ENCODE measurements around the gene CBFA2T2. TPM values are rescaled to one million over a fixed set of nuclear protein-coding genes. Genes with fewer than 3 reads are reported as not detected.
"Not testable (repeated sequence)": the region's sequence is repeated elsewhere in the genome, so short reads cannot be mapped to it uniquely, and the experiment has no call there.

CBFA2T2 gene
- total RNA-seq = 9.9 and 10.7 TPM in 2 replicates
- 12.1 and 14.2 TPM in 2 replicates for polyA plus RNA-seq
- 7.4 and 7.6 TPM in 2 replicates for polyA plus RNA-seq (2011; cell fraction: cytosol; rRNA removed)
- 25.6 and 26.0 TPM in 2 replicates for polyA plus RNA-seq (2011; cell fraction: nucleus; rRNA removed)
- polyA plus RNA-seq (2012) = 6.3 and 7.7 TPM in 2 replicates
- polyA minus RNA-seq = 17.9 and 27.5 TPM in 2 replicates
- 10.0 TPM for polyA minus RNA-seq (2011; cell fraction: cytosol; rRNA and poly(A)+ RNA removed)
- polyA minus RNA-seq (2011; cell fraction: nucleus; rRNA and poly(A)+ RNA removed) = 12.3 and 16.7 TPM in 2 replicates
- percentile 70 among the genes with signal in this experiment for Bru-seq, nascent RNA
- percentile 70 among the genes with signal in this experiment for BruChase-seq, experiment 1, labeled RNA remaining after a 6-hour chase
- BruChase-seq, experiment 2, labeled RNA remaining after a 2-hour chase = percentile 72 among the genes with signal in this experiment
- long read RNA-seq, partial matches to known transcripts = 7 of 16 reads
- long read RNA-seq, other reads (novel, unspliced or antisense) = 7 of 16 reads

GRCh38 chr20:33490023-33490933 is at the start of gene CBFA2T2:
Gene CBFA2T2, plus strand, starts transcription at chr20:33490096. Its CDS starts 172 bp downstream, at chr20:33490268.
- TF ChIP-seq JUN (IDR thresholded peaks at IDR 0.05; ENCODE audit: borderline replicate concordance, insufficient read depth, insufficient read length, low read depth) (no peak), CTCF (IDR thresholded peaks at IDR 0.05; ENCODE audit: extremely low read depth in 1 of 2, insufficient read depth in 1 of 2, low read depth in 1 of 2, low read length in 2 of 2) (peak in 1 of 2 donors; percentile 2)
- TF ChIP-seq, protein P1, sequence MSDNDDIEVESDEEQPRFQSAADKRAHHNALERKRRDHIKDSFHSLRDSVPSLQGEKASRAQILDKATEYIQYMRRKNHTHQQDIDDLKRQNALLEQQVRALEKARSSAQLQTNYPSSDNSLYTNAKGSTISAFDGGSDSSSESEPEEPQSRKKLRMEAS (IDR thresholded peaks at IDR 0.05; ENCODE audit: insufficient read depth, insufficient read length) = no peak
- Histone ChIP-seq H3K4me1 (ENCODE audit: control insufficient read depth, extremely low read depth, insufficient read depth, low read length) (peaks cover 6% of the 10 kb centered on the region), H3K9ac (replicated peaks; ENCODE audit: extremely low read depth, insufficient read depth, low read length) (peak within 1 kb of the TSS; percentile 84), H3K9me3 (replicated peaks; ENCODE audit: control insufficient read depth, insufficient read depth, low read length) (no peaks in the 10 kb centered on the region), H3K27me3 (ENCODE audit: control insufficient read depth in 2 of 2, insufficient read depth in 2 of 2, low read length in 2 of 2) (no peaks in the 10 kb centered on the region), H3K36me3 (ENCODE audit: control insufficient read depth in 2 of 2, extremely low read depth in 1 of 2, insufficient read depth in 2 of 2, low read length in 2 of 2) (no peaks in the 10 kb centered on the region), H3K4me3 (replicated peaks in 1 of 3; ENCODE audit: insufficient read depth in 1 of 3, low read depth in 1 of 3, low read length in 3 of 3) (peak within 1 kb of the TSS; percentile 57 to 81 (median 79)), H3K9me1 (replicated peaks; ENCODE audit: control insufficient read depth, extremely low read depth, insufficient read depth, low read length) (no peaks in the 10 kb centered on the region), H3K27ac (ENCODE audit: insufficient read depth, low read depth, low read length) (peak within 1 kb of the TSS; percentile 79), H3K79me2 (ENCODE audit: control insufficient read depth, insufficient read depth, low read length) (peaks cover 2% of the 10 kb centered on the region), H2AFZ (ENCODE audit: low read depth, low read length) (peak within 1 kb of the TSS; percentile 98), H4K20me1 (replicated peaks; ENCODE audit: control insufficient read depth, extremely low read depth, insufficient read depth, low read length) (no peaks in the 10 kb centered on the region), H3K4me2 (ENCODE audit: insufficient read depth, low read length) (peak within 1 kb of the TSS; percentile 88)
- POLR2A ChIA-PET = interaction anchor here (0.7 to 0.9 kb wide), 5 partner anchors 9 to 177 kb away, joined by 3 to 5 read pairs (median 3); partner anchors contain the start of gene ACTL10
- FAIRE-seq (no peak), DNase-seq (ENCODE audit: low read depth, low spot score) (peak; percentile 74)
- dilution Hi-C loops (cut with MboI; ENCODE audit: extremely low pct_ligation_motif_present, low sequenced_read_pairs) = no loop called here
- no TSS peak for BruUV-seq (replicated peaks)
- intact Hi-C loops (cut with micrococcal nuclease) = loop anchor here (10.0 kb wide), 1 partner anchor 75 kb away; no protein-coding TSS in a partner anchor
- CTCF ChIA-PET = interaction anchor here (0.6 to 1.5 kb wide), 7 partner anchors 10 to 178 kb away, joined by 3 to 8 read pairs (median 4); partner anchors contain the start of gene ACTL10

DNA sequence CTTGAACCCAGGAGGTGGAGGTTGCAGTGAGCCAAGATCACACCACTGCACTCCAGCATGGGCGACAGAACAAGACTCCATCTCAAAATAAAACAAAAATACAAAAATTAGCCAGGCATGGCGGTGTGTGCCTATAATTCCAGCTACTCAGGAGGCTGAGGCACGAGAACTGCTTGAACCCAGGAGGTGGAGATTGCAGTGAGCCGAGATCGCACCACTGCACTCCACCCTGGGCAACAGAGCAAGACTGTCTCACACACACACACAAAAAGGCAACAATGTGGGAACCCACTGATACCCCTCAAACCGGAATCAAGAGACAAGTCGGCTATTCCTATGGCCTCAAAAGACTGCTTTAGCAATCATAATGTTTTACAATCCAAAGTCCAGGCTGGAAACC is 49.3 kb upstream of the CBFA2T2 start:
- FAIRE-seq; BruUV-seq (replicated peaks); H3K36me3 ChIP-seq (ENCODE audit: control insufficient read depth in 2 of 2, extremely low read depth in 1 of 2, insufficient read depth in 2 of 2, low read length in 2 of 2); H3K9ac ChIP-seq (replicated peaks; ENCODE audit: extremely low read depth, insufficient read depth, low read length); H3K79me2 ChIP-seq (ENCODE audit: control insufficient read depth, insufficient read depth, low read length); H2AFZ ChIP-seq (ENCODE audit: low read depth, low read length); DNase-seq (ENCODE audit: low read depth, low spot score); H3K4me3 ChIP-seq (replicated peaks in 1 of 3; ENCODE audit: insufficient read depth in 1 of 3, low read depth in 1 of 3, low read length in 3 of 3); H3K4me1 ChIP-seq (ENCODE audit: control insufficient read depth, extremely low read depth, insufficient read depth, low read length); H3K27ac ChIP-seq (ENCODE audit: insufficient read depth, low read depth, low read length); H3K27me3 ChIP-seq (ENCODE audit: control insufficient read depth in 2 of 2, insufficient read depth in 2 of 2, low read length in 2 of 2); intact Hi-C loops (cut with micrococcal nuclease); H3K9me1 ChIP-seq (replicated peaks; ENCODE audit: control insufficient read depth, extremely low read depth, insufficient read depth, low read length); H3K9me3 ChIP-seq (replicated peaks; ENCODE audit: control insufficient read depth, insufficient read depth, low read length); dilution Hi-C loops (cut with MboI; ENCODE audit: extremely low pct_ligation_motif_present, low sequenced_read_pairs); H4K20me1 ChIP-seq (replicated peaks; ENCODE audit: control insufficient read depth, extremely low read depth, insufficient read depth, low read length); POLR2A ChIA-PET; H3K4me2 ChIP-seq (ENCODE audit: insufficient read depth, low read length): not testable (repeated sequence)
- CTCF ChIA-PET = interaction anchor here (1.4 to 2.0 kb wide), 2 partner anchors 213 to 227 kb away, joined by 3 to 6 read pairs; partner anchors contain the start of gene ACTL10
